K562 (cell line): ENCODE results near the gene IDUA. TPM values are rescaled to one million over a fixed set of nuclear protein-coding genes. Genes with fewer than 3 reads are reported as not detected.

Experiments
- ETV6 ChIP-seq, 3 experiments: fragments of 150-350 bp in 1 of 3; sonication (generic) in 1 of 3; formaldehyde crosslinking in 1 of 3; IDR thresholded peaks; 2 replicates each; pipeline versions ENCODE4 v1.6.1 to v1.8.0; 2014 to 2022; ENCODE audit warnings: borderline replicate concordance in 2 of 3, low read depth in 2 of 3, antibody characterized with exemption in 1 of 3, low read length in 1 of 3, mild to moderate bottlenecking in 1 of 3, missing genetic modification reagents in 1 of 3
- FOXK1 ChIP-seq: sonication (generic); formaldehyde crosslinking; IDR thresholded peaks from 2 replicates; pipeline ENCODE4 v1.8.0; 2022; ENCODE audit warnings: missing genetic modification reagents, mild to moderate bottlenecking, borderline replicate concordance
- GTF2A2 ChIP-seq: IDR thresholded peaks from 2 replicates; pipeline ENCODE4 v1.6.1; 2016; ENCODE audit warnings: mild to moderate bottlenecking, missing genetic modification characterization, missing compliant biosample characterization
- HDAC2 ChIP-seq: fragments of 450-650 bp; IDR thresholded peaks from 2 replicates; pipeline ENCODE4 v1.6.1; 2016; ENCODE audit warnings: mild to moderate bottlenecking
- HIVEP1 ChIP-seq: fragments of 250-450 bp; sonication (Bioruptor Pico); IDR thresholded peaks from 2 replicates; pipeline ENCODE4 v1.4.0; 2020; ENCODE audit warnings: mild to moderate bottlenecking
- MAFF ChIP-seq: IDR thresholded peaks from 2 replicates; pipeline ENCODE4 v1.6.1; 2012; ENCODE audit warnings: low read length, improper control_type of control experiment
- MTA3 ChIP-seq: fragments of 450-650 bp; formaldehyde crosslinking; IDR thresholded peaks from 2 replicates; pipeline ENCODE4 v1.6.1; 2017; ENCODE audit warnings: mild to moderate bottlenecking, borderline replicate concordance
- NR2F6 ChIP-seq: fragments of 450-650 bp; formaldehyde crosslinking; IDR thresholded peaks from 2 replicates; pipeline ENCODE4 v1.4.0; 2020; ENCODE audit warnings: mild to moderate bottlenecking
- PHF8 ChIP-seq: fragments of 200-600 bp; sonication (generic); IDR thresholded peaks from 2 replicates; pipeline ENCODE4 v1.6.1; 2012; ENCODE audit warnings: mixed run types, mild to moderate bottlenecking, inconsistent platforms, low read length, moderate library complexity, borderline replicate concordance
- POLR2AphosphoS2 ChIP-seq: IDR thresholded peaks from 2 replicates; pipeline ENCODE4 v1.6.1; 2012; ENCODE audit warnings: low read length, improper control_type of control experiment
- POLR2AphosphoS5 ChIP-seq: IDR thresholded peaks from 2 replicates; pipeline ENCODE4 v1.6.1; 2011; ENCODE audit warnings: mild to moderate bottlenecking, low read depth, low read length, moderate library complexity; ENCODE audit not compliant: control insufficient read depth, insufficient read depth
- POLR2G ChIP-seq: fragments of 200-400 bp; formaldehyde crosslinking; IDR thresholded peaks from 2 replicates; pipeline ENCODE4 v1.6.1; 2017; ENCODE audit warnings: low read depth, mild to moderate bottlenecking, antibody characterized with exemption, low read length, moderate library complexity
- RAD21 ChIP-seq, 2 experiments: fragments of 250-450 bp in 1 of 2; fragments of 450-650 bp in 1 of 2; sonication (Bioruptor Pico) in 1 of 2; formaldehyde crosslinking in 1 of 2; IDR thresholded peaks in 1 of 2; conservative IDR thresholded peaks in 1 of 2; 2 replicates each; pipeline versions ENCODE4 v1.4.0 to v1.8.0; 2020 to 2022; ENCODE audit warnings: mild to moderate bottlenecking in 2 of 2, moderate library complexity in 1 of 2
- RB1 ChIP-seq: fragments of 450-650 bp; IDR thresholded peaks from 2 replicates; pipeline ENCODE4 v1.6.1; 2017; ENCODE audit warnings: low read depth, mild to moderate bottlenecking
- RBFOX2 ChIP-seq: fragments of 200-400 bp; formaldehyde crosslinking; IDR thresholded peaks from 2 replicates; pipeline ENCODE4 v1.6.1; 2017; ENCODE audit warnings: low read depth, mild to moderate bottlenecking, low read length, moderate library complexity
- SMAD4 ChIP-seq: fragments of 250-450 bp; sonication (Bioruptor Pico); conservative IDR thresholded peaks from 2 replicates; pipeline ENCODE4 v1.8.0; 2021; ENCODE audit warnings: inconsistent platforms, mild to moderate bottlenecking, moderate library complexity
- ZBTB7A ChIP-seq: IDR thresholded peaks from 2 replicates; pipeline ENCODE4 v1.6.1; 2011; ENCODE audit warnings: low read depth, mild to moderate bottlenecking, low read length, moderate library complexity, borderline replicate concordance; ENCODE audit not compliant: control insufficient read depth
- ZFX ChIP-seq: sonication (generic); formaldehyde crosslinking; IDR thresholded peaks from 2 replicates; pipeline ENCODE4 v1.8.0; 2022; ENCODE audit warnings: mild to moderate bottlenecking, missing genetic modification reagents, moderate library complexity
- ZNF3 ChIP-seq: fragments of 250-450 bp; sonication (Bioruptor Pico); IDR thresholded peaks from 2 replicates; pipeline ENCODE4 v1.5.0; 2021; ENCODE audit warnings: mild to moderate bottlenecking, moderate library complexity
- ZNF507 ChIP-seq: conservative IDR thresholded peaks from 2 replicates; pipeline ENCODE4 v1.6.1; 2017; ENCODE audit warnings: missing genetic modification characterization, missing compliant biosample characterization
- polyA plus RNA-seq, 8 experiments: library from polyadenylated mRNA; depleted of rRNA in 4 of 8; stranded (reverse) in 5 of 8; unstranded in 3 of 8; fragments of >200 nt; fragmentation: Nextera tagmentation in 2 of 8; fragmentation: Illumina TruSeq in 1 of 8; extraction: Ambion mirVana in 2 of 8; extraction: Trizol in 1 of 8; gene quantifications; 2 replicates each; pipeline versions ENCODE4 v1.2.1 to v1.2.3, GENCODE V29; 2011 to 2014; ENCODE audit warnings: inconsistent platforms in 1 of 8, missing spikeins in 1 of 8
- total RNA-seq, 7 experiments: library from RNA; depleted of rRNA in 6 of 7; stranded (reverse); fragments of >200 nt in 6 of 7; fragmentation: Illumina TruSeq in 2 of 7; extraction: Trizol in 2 of 7; gene quantifications; 2 replicates each; pipeline versions ENCODE4 v1.2.1 to v1.2.3, GENCODE V29; 2011 to 2021; ENCODE audit warnings: low replicate concordance in 1 of 7
- TF ChIP-seq, protein P1 (sequence below): fragments of 200-800 bp; sonication (Bioruptor generic); IDR thresholded peaks from 2 replicates; pipeline ENCODE4 v1.6.1; 2017; ENCODE audit warnings: missing genetic modification characterization, missing compliant biosample characterization
- TF ChIP-seq, protein P2 (sequence below): fragments of 450-650 bp; IDR thresholded peaks from 2 replicates; pipeline ENCODE4 v1.6.1; 2014; ENCODE audit warnings: low read depth, mild to moderate bottlenecking, moderate library complexity, borderline replicate concordance
- TF ChIP-seq, protein P3 (sequence below), 2 experiments: fragments of 450-650 bp in 1 of 2; sonication (generic) in 1 of 2; formaldehyde crosslinking in 1 of 2; IDR thresholded peaks in 1 of 2; conservative IDR thresholded peaks in 1 of 2; 2 replicates each; pipeline versions ENCODE4 v1.6.1 to v1.8.1; 2016 to 2023; ENCODE audit warnings: mild to moderate bottlenecking in 2 of 2, moderate library complexity in 2 of 2, inconsistent platforms in 1 of 2, missing genetic modification reagents in 1 of 2

IDUA gene
- total and polyA plus RNA-seq, 9 of the 15 experiments (the other 6 are each of a cell fraction or from before 2014, with no cell fraction given), result 0.04 to 16.1 (median 1.2) TPM

DNA sequence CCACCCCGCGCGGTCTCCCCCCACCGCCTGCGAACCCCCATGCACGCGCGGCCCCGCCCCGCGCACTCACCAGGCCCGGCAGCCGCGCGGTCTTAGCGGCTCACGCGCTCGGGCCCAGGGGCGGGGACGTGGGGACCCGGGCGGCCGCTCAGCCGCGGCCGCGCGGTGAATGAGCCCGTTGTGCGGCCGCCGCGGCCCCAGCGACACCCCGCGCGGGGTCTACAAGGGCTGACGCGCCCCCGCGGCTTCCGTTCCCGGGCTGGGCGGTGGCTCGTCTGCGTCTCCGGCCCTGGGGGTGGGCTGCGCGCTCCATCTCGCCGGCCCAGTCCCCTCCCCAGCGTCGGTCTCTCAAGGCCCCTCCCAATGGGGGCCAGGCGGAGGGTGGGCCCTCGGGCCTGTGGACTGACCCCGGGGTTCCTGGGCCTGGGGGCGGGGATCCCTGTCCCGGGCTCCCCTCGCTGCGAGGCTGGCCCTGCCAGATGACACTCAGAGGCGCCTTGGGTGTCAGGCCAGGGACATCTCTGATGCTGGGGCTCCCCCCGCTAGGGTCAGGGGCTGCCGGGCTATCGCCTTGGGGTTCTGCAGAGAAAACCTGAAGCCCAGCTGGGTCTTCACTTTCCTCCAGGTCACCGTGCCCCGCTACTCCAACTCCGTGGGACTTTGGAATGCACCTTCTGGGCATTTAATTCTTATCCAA is 10.7 kb downstream of the IDUA start (continued):
- TF ChIP-seq, protein P1, sequence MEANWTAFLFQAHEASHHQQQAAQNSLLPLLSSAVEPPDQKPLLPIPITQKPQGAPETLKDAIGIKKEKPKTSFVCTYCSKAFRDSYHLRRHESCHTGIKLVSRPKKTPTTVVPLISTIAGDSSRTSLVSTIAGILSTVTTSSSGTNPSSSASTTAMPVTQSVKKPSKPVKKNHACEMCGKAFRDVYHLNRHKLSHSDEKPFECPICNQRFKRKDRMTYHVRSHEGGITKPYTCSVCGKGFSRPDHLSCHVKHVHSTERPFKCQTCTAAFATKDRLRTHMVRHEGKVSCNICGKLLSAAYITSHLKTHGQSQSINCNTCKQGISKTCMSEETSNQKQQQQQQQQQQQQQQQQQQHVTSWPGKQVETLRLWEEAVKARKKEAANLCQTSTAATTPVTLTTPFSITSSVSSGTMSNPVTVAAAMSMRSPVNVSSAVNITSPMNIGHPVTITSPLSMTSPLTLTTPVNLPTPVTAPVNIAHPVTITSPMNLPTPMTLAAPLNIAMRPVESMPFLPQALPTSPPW, result peak; percentile 89
- TF ChIP-seq, protein P2, sequence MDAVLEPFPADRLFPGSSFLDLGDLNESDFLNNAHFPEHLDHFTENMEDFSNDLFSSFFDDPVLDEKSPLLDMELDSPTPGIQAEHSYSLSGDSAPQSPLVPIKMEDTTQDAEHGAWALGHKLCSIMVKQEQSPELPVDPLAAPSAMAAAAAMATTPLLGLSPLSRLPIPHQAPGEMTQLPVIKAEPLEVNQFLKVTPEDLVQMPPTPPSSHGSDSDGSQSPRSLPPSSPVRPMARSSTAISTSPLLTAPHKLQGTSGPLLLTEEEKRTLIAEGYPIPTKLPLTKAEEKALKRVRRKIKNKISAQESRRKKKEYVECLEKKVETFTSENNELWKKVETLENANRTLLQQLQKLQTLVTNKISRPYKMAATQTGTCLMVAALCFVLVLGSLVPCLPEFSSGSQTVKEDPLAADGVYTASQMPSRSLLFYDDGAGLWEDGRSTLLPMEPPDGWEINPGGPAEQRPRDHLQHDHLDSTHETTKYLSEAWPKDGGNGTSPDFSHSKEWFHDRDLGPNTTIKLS, result 0 out of 2 replicates have a peak, but pooled peaks have one; percentile 19
- no peak for TF ChIP-seq POLR2AphosphoS5
- TF ChIP-seq RB1, result peak; percentile 77; the same call in 1 of the 2 replicates
- no peak for TF ChIP-seq GTF2A2 (tag)
- peak; percentile 88 for TF ChIP-seq ZFX (CRISPR knock-in tag)
- TF ChIP-seq POLR2G, result peak; percentile 83
- TF ChIP-seq MAFF, result no peak
- peak; percentile 77; the same call in 1 of the 2 replicates for TF ChIP-seq PHF8
- peak; percentile 82; the same call in 1 of the 2 replicates for TF ChIP-seq ZBTB7A
- no peak for TF ChIP-seq ETV6 (IDR thresholded peaks at IDR 0.05; ENCODE audit: borderline replicate concordance in 1 of 2, low read depth in 2 of 2, low read length in 1 of 2)
- TF ChIP-seq ETV6 (CRISPR knock-in tag; IDR thresholded peaks at IDR 0.05; ENCODE audit: borderline replicate concordance), result no peak
- no peak for TF ChIP-seq ZNF3
- TF ChIP-seq NR2F6 (CRISPR knock-in tag), result no peak
- TF ChIP-seq RBFOX2, result peak; percentile 67
- TF ChIP-seq, protein P3, sequence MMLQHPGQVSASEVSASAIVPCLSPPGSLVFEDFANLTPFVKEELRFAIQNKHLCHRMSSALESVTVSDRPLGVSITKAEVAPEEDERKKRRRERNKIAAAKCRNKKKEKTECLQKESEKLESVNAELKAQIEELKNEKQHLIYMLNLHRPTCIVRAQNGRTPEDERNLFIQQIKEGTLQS (IDR thresholded peaks at IDR 0.05), result no peak
- TF ChIP-seq, protein P3 (CRISPR knock-in tag; conservative IDR thresholded peaks at IDR 0.05), result no peak
- TF ChIP-seq HIVEP1 (CRISPR knock-in tag), result no peak
- no peak for TF ChIP-seq FOXK1 (CRISPR knock-in tag)
- peak; percentile 43; the same call in 1 of the 2 replicates for TF ChIP-seq MTA3
- no peak for TF ChIP-seq POLR2AphosphoS2
- TF ChIP-seq HDAC2, result no peak
- TF ChIP-seq SMAD4 (CRISPR knock-in tag), result peak; percentile 33; the same call in 1 of the 2 replicates
- TF ChIP-seq ZNF507 (tag), result no peak
- no peak for TF ChIP-seq RAD21 (CRISPR knock-in tag; conservative IDR thresholded peaks at IDR 0.05 in 1 of 2, IDR thresholded peaks at IDR 0.05 in 1 of 2)
